HCT116 (cell line): ENCODE results near the gene RBMX2. TPM values are rescaled to one million over a fixed set of nuclear protein-coding genes. Genes with fewer than 3 reads are reported as not detected.

ENCODE experiments used
- ATAC-seq: fragments of 200-7000 bp; cut with Tn5 transposase; 2 replicates; pipeline ENCODE4 v1.9.1; 2020; ENCODE audit warnings: mild to moderate bottlenecking, moderate library complexity
- BruUV-seq: library from RNA; stranded (reverse); fragments of 400-500 nt; replicated peaks from 2 replicates; lab custom pipeline; 2021; lab: Mats Ljungman, UMichigan
- CTCF ChIA-PET: fragments of 300-600 bp; sonication (Branson Sonifier 250); formaldehyde crosslinking; loops from one replicate; lab custom pipeline; 2021; ENCODE audit warnings: antibody characterized with exemption; lab: Charles Lee
- POLR2A ChIA-PET: fragments of 300-600, 350-600 bp; sonication (Branson Sonifier 250); formaldehyde crosslinking; loops from one replicate; lab custom pipeline; 2021; ENCODE audit warnings: antibody characterized with exemption; lab: Charles Lee
- RAD21 ChIA-PET, 2 experiments: fragments of 300-600 bp; sonication (Branson Sonifier 250); formaldehyde crosslinking; loops; one replicate each; lab custom pipeline; 2023; ENCODE audit warnings: low total read pairs in 2 of 2; ENCODE audit not compliant: uncharacterized antibody in 2 of 2, unreplicated experiment in 2 of 2, low non-redundant PET in 1 of 2; lab: Charles Lee
- DNase-seq: peaks from one replicate; pipeline ENCODE4 v3.0.0-alpha.2; 2010; ENCODE audit warnings: low read depth, low spot score
- H2AFZ ChIP-seq: fragments of 200-600 bp; shearing (Covaris generic), sonication (generic); 2 replicates; pipeline ENCODE4 v1.6.1; 2017; ENCODE audit warnings: low read depth, mixed run types, mixed read lengths, antibody characterized with exemption, low read length; ENCODE audit not compliant: poor library complexity, severe bottlenecking
- H3K27ac ChIP-seq: 2 replicates; pipeline ENCODE4 v1.5.1; 2012; ENCODE audit warnings: low read depth, low read length
- H3K27me3 ChIP-seq: fragments of 200-600 bp; sonication (generic); 2 replicates; pipeline ENCODE4 v1.6.1; 2016; ENCODE audit warnings: mixed run types, low read length, mixed read lengths; ENCODE audit not compliant: insufficient read depth
- H3K36me3 ChIP-seq, 2 experiments: fragments of 200-500 bp in 1 of 2; fragments of 200-600 bp in 1 of 2; sonication (Bioruptor generic) in 1 of 2; sonication (generic) in 1 of 2; 2 replicates each; pipeline versions ENCODE4 v1.5.1 to v1.6.1; 2014 to 2016; ENCODE audit warnings: low read length in 2 of 2, inconsistent platforms in 1 of 2, mixed read lengths in 1 of 2, mixed run types in 1 of 2; ENCODE audit not compliant: insufficient read depth in 2 of 2, control insufficient read depth in 1 of 2
- H3K4me1 ChIP-seq, 2 experiments: fragments of 200-600 bp in 1 of 2; sonication (generic) in 1 of 2; 2 replicates each; pipeline versions ENCODE4 v1.5.1 to v1.6.1; 2012 to 2017; ENCODE audit warnings: low read length in 2 of 2, inconsistent platforms in 1 of 2, mild to moderate bottlenecking in 1 of 2, mixed read lengths in 1 of 2, mixed run types in 1 of 2, moderate library complexity in 1 of 2; ENCODE audit not compliant: insufficient read depth in 2 of 2, control insufficient read depth in 1 of 2
- H3K4me2 ChIP-seq: fragments of 200-600 bp; sonication (generic); 2 replicates; pipeline ENCODE4 v1.6.1; 2017; ENCODE audit warnings: mixed run types, low read length, mixed read lengths
- H3K4me3 ChIP-seq, 2 experiments: fragments of 200-600 bp in 1 of 2; sonication (generic) in 1 of 2; replicated peaks in 1 of 2; 2 replicates each; pipeline ENCODE4 v1.5.1; 2011 to 2016; ENCODE audit warnings: low read length in 2 of 2, control low read depth in 1 of 2, low read depth in 1 of 2, mild to moderate bottlenecking in 1 of 2, mixed read lengths in 1 of 2, mixed run types in 1 of 2
- H3K79me2 ChIP-seq: fragments of 200-600 bp; sonication (generic); 2 replicates; pipeline ENCODE4 v1.6.1; 2017; ENCODE audit warnings: mild to moderate bottlenecking, mixed run types, low read length, moderate library complexity, mixed read lengths; ENCODE audit not compliant: insufficient read depth
- H3K9ac ChIP-seq: fragments of 200-600 bp; sonication (generic); 2 replicates; pipeline ENCODE4 v1.6.1; 2016; ENCODE audit warnings: low read length, mixed read lengths
- H3K9me2 ChIP-seq: fragments of 200-600 bp; sonication (generic), shearing (Covaris generic); 2 replicates; pipeline ENCODE4 v1.6.1; 2017; ENCODE audit warnings: mixed run types, mild to moderate bottlenecking, moderate library complexity; ENCODE audit not compliant: insufficient read depth
- H3K9me3 ChIP-seq, 2 experiments: fragments of 200-500 bp in 1 of 2; fragments of 200-600 bp in 1 of 2; sonication (Bioruptor generic) in 1 of 2; sonication (generic) in 1 of 2; 2 replicates each; pipeline ENCODE4 v1.6.1; 2014 to 2017; ENCODE audit warnings: low read length in 2 of 2, mixed read lengths in 2 of 2, inconsistent platforms in 1 of 2, low read depth in 1 of 2, mild to moderate bottlenecking in 1 of 2, mixed run types in 1 of 2, moderate library complexity in 1 of 2; ENCODE audit not compliant: control insufficient read depth in 1 of 2, insufficient read depth in 1 of 2
- H4K20me1 ChIP-seq: fragments of 200-600 bp; sonication (generic), shearing (Covaris generic); 2 replicates; pipeline ENCODE4 v1.6.1; 2017; ENCODE audit warnings: mixed run types, mild to moderate bottlenecking, moderate library complexity; ENCODE audit not compliant: insufficient read depth
- CBX3 ChIP-seq: IDR thresholded peaks from 2 replicates; pipeline ENCODE4 v1.6.1; 2012; ENCODE audit warnings: low read depth
- EZH2phosphoT487 ChIP-seq: fragments of 200-600 bp; IDR thresholded peaks from 2 replicates; pipeline ENCODE4 v1.6.1; 2018; ENCODE audit warnings: antibody characterized with exemption, borderline replicate concordance
- JUND ChIP-seq: IDR thresholded peaks from 2 replicates; pipeline ENCODE4 v1.6.1; 2012
- SP1 ChIP-seq: IDR thresholded peaks from 2 replicates; pipeline ENCODE4 v1.6.1; 2012; ENCODE audit warnings: low read depth
- TCF7L2 ChIP-seq: IDR thresholded peaks from 2 replicates; pipeline ENCODE4 v1.7.0; 2011; ENCODE audit warnings: borderline replicate concordance, inconsistent platforms; ENCODE audit not compliant: insufficient read depth, insufficient read length; ENCODE audit errors: extremely low read depth
- YY1 ChIP-seq: IDR thresholded peaks from 2 replicates; pipeline ENCODE4 v1.6.1; 2011; ENCODE audit warnings: low read length, low read depth, moderate library complexity, mild to moderate bottlenecking; ENCODE audit not compliant: insufficient replicate concordance; ENCODE audit errors: extremely low read depth
- intact Hi-C: fragments of 100-400 bp; cut with micrococcal nuclease; formaldehyde crosslinking; loops from 2 replicates; pipeline ENCODE4 v1.10.0; 2022
- total RNA-seq: library from RNA; stranded (reverse); gene quantifications from one replicate; pipeline ENCODE4 v1.2.1, GENCODE V29; 2021; ENCODE audit not compliant: unreplicated experiment

Gene RBMX2
- total RNA-seq, 1 experiment from 2014 or later: 18.9 TPM

GRCh38 chrX:130418066-130418465 is 16.3 kb downstream of the RBMX2 start:
- Histone ChIP-seq H3K79me2 (no peaks in the 10 kb centered on the region), H3K9me3 (no peaks in the 10 kb centered on the region), H3K4me3 (no peak overlapping the region), H3K4me2 (no peak overlapping the region), H2AFZ (no peak overlapping the region), H4K20me1 (no peaks in the 10 kb centered on the region), H3K36me3 (no peaks in the 10 kb centered on the region), H3K4me1 (no peaks in the 10 kb centered on the region), H3K27me3 (no peaks in the 10 kb centered on the region), H3K9me2 (no peaks in the 10 kb centered on the region), H3K9ac (no peak overlapping the region), H3K27ac (no peak overlapping the region)
- ChIA-PET RAD21 (no interaction called here), CTCF (no interaction called here), POLR2A (no interaction called here)
- DNase-seq: no peak
- TF ChIP-seq EZH2phosphoT487 (no peak), YY1 (no peak), TCF7L2 (no peak)
- no peak for ATAC-seq
- intact Hi-C loops: no loop called here
- BruUV-seq: no TSS peak

- no peaks in the 10 kb centered on the region for H4K20me1 ChIP-seq
- POLR2A ChIA-PET: no interaction called here
- H3K36me3 ChIP-seq: no peaks in the 10 kb centered on the region
- H3K27me3 ChIP-seq: no peaks in the 10 kb centered on the region
- RAD21 ChIA-PET: no interaction called here
- intact Hi-C loops: no loop called here
- TF ChIP-seq CBX3 (no peak), JUND (no peak), SP1 (no peak)
- H3K9me3 ChIP-seq: no peaks in the 10 kb centered on the region
- no peak overlapping the region for H3K4me2 ChIP-seq
- ATAC-seq: no peak
- DNase-seq: no peak
- no peak overlapping the region for H3K4me3 ChIP-seq
- CTCF ChIA-PET: no interaction called here
- H3K4me1 ChIP-seq: no peaks in the 10 kb centered on the region
- H3K9me2 ChIP-seq: no peaks in the 10 kb centered on the region
- BruUV-seq: no TSS peak
- no peaks in the 10 kb centered on the region for H3K79me2 ChIP-seq
- H3K9ac ChIP-seq: no peak overlapping the region
- no peak overlapping the region for H3K27ac ChIP-seq
- H2AFZ ChIP-seq: no peak overlapping the region
These were observed 17.0 kb downstream of the RBMX2 start for GRCh38 chrX:130418740-130419139.
